HG02973 (cell line): ENCODE measurements around the gene SAMD1.
"Not testable (repeated sequence)": the region's sequence is repeated elsewhere in the genome, so short reads cannot be mapped to it uniquely, and the experiment has no call there.

Experiments
- ATAC-seq: cut with Tn5 transposase; IDR thresholded peaks from one replicate; pipeline ENCODE4 v1.9.1; 2021; ENCODE audit warnings: moderate library complexity; ENCODE audit not compliant: unreplicated experiment

Gene SAMD1

GRCh38 chr19:14061751-14062557, 28.6 kb downstream of the SAMD1 start, which contains the start of gene PALM3:
Gene PALM3 (minus strand): TSS chr19:14062076. CDS start chr19:14061980, 96 bp downstream.
- no peak for ATAC-seq

GRCh38 chr19:14061081-14061749, 29.3 kb downstream of the SAMD1 start:
- no peak for ATAC-seq

GRCh38 chr19:14059652-14060155, 30.8 kb downstream of the SAMD1 start:
- no peak for ATAC-seq

- ATAC-seq: no peak
Observed at GRCh38 chr19:14059093-14059480, 31.5 kb downstream of the SAMD1 start.

GRCh38 chr19:14058182-14059092, 32.1 kb downstream of the SAMD1 start:
- ATAC-seq: no peak

GRCh38 chr19:14056741-14057356, 33.7 kb downstream of the SAMD1 start:
- no peak for ATAC-seq

GRCh38 chr19:14056069-14056666, 34.4 kb downstream of the SAMD1 start:
- ATAC-seq: no peak

- no peak for ATAC-seq
Observed at GRCh38 chr19:14055396-14055795, 35.2 kb downstream of the SAMD1 start.

- ATAC-seq: no peak
Observed at GRCh38 chr19:14054721-14055120, 35.8 kb downstream of the SAMD1 start.

GRCh38 chr19:14054099-14054498, 36.5 kb downstream of the SAMD1 start:
- ATAC-seq: no peak

GRCh38 chr19:14053500-14053899, 37.1 kb downstream of the SAMD1 start:
- ATAC-seq: no peak

- ATAC-seq: no peak
Observed at GRCh38 chr19:14053032-14053431, 37.5 kb downstream of the SAMD1 start.

GRCh38 chr19:14052470-14052869, 38.1 kb downstream of the SAMD1 start:
- no peak for ATAC-seq

- no peak for ATAC-seq
Observed at GRCh38 chr19:14051980-14052379, 38.6 kb downstream of the SAMD1 start.

- ATAC-seq: not testable (repeated sequence)
Observed at GRCh38 chr19:14050961-14051360, 39.6 kb downstream of the SAMD1 start.

GRCh38 chr19:14050512-14050911, 40.0 kb downstream of the SAMD1 start:
- ATAC-seq: no peak

- no peak for ATAC-seq
Observed at GRCh38 chr19:14048443-14049153, 42.0 kb downstream of the SAMD1 start.

- not testable (repeated sequence) for ATAC-seq
Observed at GRCh38 chr19:14047866-14048265, 42.7 kb downstream of the SAMD1 start.
